Gastroesophageal sphincter (tissue), 4 donors: Measurements from ENCODE around the gene GJA5. TPM values are rescaled to one million over a fixed set of nuclear protein-coding genes. Genes with fewer than 3 reads are reported as not detected.

Source experiments
- ATAC-seq: fragments of 150-250 bp; one replicate; pipeline ENCODE4 v1.9.1; 2016; ENCODE audit warnings: mild to moderate bottlenecking, moderate library complexity
- H3K27ac ChIP-seq, 4 donors: fragments of 200-600 bp; sonication (generic) in 3 of 4; 1 replicate in 3 of 4; 2 replicates in 1 of 4; pipeline ENCODE4 v1.5.1; 2016 to 2019
- H3K27me3 ChIP-seq: fragments of 200-600 bp; sonication (generic); one replicate; pipeline ENCODE4 v1.5.1; 2019
- H3K36me3 ChIP-seq, 2 donors: fragments of 200-600 bp; sonication (generic); one replicate each; pipeline ENCODE4 v1.5.1; 2019; ENCODE audit warnings: control low read depth in 1 of 2
- H3K4me1 ChIP-seq, 3 donors: fragments of 200-600 bp; sonication (generic); 1 replicate in 2 of 3; 2 replicates in 1 of 3; pipeline ENCODE4 v1.5.1; 2016 to 2019; ENCODE audit warnings: control low read depth in 2 of 3
- H3K4me3 ChIP-seq, 2 donors: fragments of 200-600 bp; sonication (generic); one replicate each; pipeline ENCODE4 v1.5.1; 2019; ENCODE audit warnings: mild to moderate bottlenecking in 1 of 2, moderate library complexity in 1 of 2
- H3K9me3 ChIP-seq, 3 donors: fragments of 200-600 bp; sonication (generic); one replicate each; pipeline ENCODE4 v1.5.1; 2017 to 2019; ENCODE audit warnings: control low read depth in 2 of 3
- EP300 ChIP-seq: sonication (generic); formaldehyde crosslinking; IDR thresholded peaks from one replicate; pipeline ENCODE4 v1.6.1; 2017; ENCODE audit warnings: antibody characterized with exemption, mild to moderate bottlenecking
- POLR2A ChIP-seq, 2 donors: fragments of 450-650 bp; IDR thresholded peaks; one replicate each; pipeline ENCODE4 v1.6.1; 2017; ENCODE audit warnings: antibody characterized with exemption in 2 of 2, mild to moderate bottlenecking in 2 of 2, moderate library complexity in 1 of 2
- POLR2AphosphoS5 ChIP-seq: sonication (generic); formaldehyde crosslinking; IDR thresholded peaks from one replicate; pipeline ENCODE4 v1.6.1; 2017; ENCODE audit warnings: antibody characterized with exemption
- total RNA-seq, 4 donors: library from RNA; depleted of rRNA; stranded (reverse); fragments of >200 nt; gene quantifications; one replicate each; pipeline ENCODE4 v1.1.0, GENCODE V29; 2016
- TF ChIP-seq, protein P1 (sequence below), 4 experiments: fragments of 200-600 bp in 2 of 4; fragments of 450-650 bp in 2 of 4; sonication (generic) in 1 of 4; IDR thresholded peaks; one replicate each; pipeline ENCODE4 v1.5.1; 2017 to 2019; ENCODE audit warnings: antibody characterized with exemption in 4 of 4, mild to moderate bottlenecking in 2 of 4, moderate library complexity in 2 of 4

Gene GJA5
- total RNA-seq, 4 donors from 2014 or later = 3.9 to 17.4 (median 7.9) TPM

DNA sequence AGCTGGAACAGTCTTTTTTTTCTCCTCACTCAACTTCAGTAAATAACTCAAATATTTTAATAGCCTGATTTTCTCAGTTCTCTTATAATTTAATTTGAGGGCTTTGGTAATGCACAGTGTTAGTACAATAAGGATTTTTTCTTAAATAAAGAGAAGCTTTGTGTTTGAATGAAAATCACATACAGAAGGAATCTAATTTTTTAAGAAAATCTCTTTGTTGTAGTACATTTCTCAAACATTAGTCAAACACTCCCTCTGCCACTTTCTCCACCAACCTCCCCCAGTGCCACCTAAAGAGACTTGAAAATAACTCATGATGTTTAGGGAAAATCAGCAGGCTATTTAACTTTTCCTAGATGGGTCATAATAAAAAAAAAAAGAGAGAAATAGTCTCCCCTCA lies 47.8 kb downstream of the GJA5 start:
- H3K9me3 ChIP-seq = no peaks in the 10 kb centered on the region
- H3K4me1 ChIP-seq = no peaks in the 10 kb centered on the region
- TF ChIP-seq POLR2A (IDR thresholded peaks at IDR 0.05) = no peak
- TF ChIP-seq POLR2AphosphoS5 = no peak
- TF ChIP-seq, protein P1, sequence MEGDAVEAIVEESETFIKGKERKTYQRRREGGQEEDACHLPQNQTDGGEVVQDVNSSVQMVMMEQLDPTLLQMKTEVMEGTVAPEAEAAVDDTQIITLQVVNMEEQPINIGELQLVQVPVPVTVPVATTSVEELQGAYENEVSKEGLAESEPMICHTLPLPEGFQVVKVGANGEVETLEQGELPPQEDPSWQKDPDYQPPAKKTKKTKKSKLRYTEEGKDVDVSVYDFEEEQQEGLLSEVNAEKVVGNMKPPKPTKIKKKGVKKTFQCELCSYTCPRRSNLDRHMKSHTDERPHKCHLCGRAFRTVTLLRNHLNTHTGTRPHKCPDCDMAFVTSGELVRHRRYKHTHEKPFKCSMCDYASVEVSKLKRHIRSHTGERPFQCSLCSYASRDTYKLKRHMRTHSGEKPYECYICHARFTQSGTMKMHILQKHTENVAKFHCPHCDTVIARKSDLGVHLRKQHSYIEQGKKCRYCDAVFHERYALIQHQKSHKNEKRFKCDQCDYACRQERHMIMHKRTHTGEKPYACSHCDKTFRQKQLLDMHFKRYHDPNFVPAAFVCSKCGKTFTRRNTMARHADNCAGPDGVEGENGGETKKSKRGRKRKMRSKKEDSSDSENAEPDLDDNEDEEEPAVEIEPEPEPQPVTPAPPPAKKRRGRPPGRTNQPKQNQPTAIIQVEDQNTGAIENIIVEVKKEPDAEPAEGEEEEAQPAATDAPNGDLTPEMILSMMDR (IDR thresholded peaks at IDR 0.05) = no peak
- TF ChIP-seq EP300 = no peak
- ATAC-seq = no peak
- H3K4me3 ChIP-seq = no peak overlapping the region
- peaks cover 23% of the 10 kb centered on the region for H3K27me3 ChIP-seq
- H3K36me3 ChIP-seq = no peaks in the 10 kb centered on the region
- no peak overlapping the region for H3K27ac ChIP-seq

Other genes starting within 250 kb of the GJA5 start
- gene BCL9, start 219.1 kb downstream of the GJA5 start, total RNA-seq = 10 to 100 TPM; 21.4 to 53.0 (median 30.5) TPM
- gene ACP6, start 90.1 kb downstream of the GJA5 start, total RNA-seq = 10 to 100 TPM in 3 of 4 donors, 1 to 10 TPM in 1; 8.8 to 20.7 (median 13.9) TPM
- gene GJA8, start 142.2 kb upstream of the GJA5 start, total RNA-seq = not detected
- gene GPR89B, start 167.8 kb upstream of the GJA5 start, total RNA-seq = 10 to 100 TPM in 3 of 4 donors, 1 to 10 TPM in 1; 6.0 to 25.8 (median 16.6) TPM